SK-N-SH treated with all-trans-retinoic acid at 6 μM for 48 hours (cell line): ENCODE data around the gene CALN1.

ENCODE experiments used
- ATAC-seq: fragments of 200-7000 bp; cut with Tn5 transposase; 3 replicates; pipeline ENCODE4 v1.9.1; 2020; ENCODE audit warnings: mild to moderate bottlenecking, moderate library complexity
- ARNTL ChIP-seq: fragments of 450-650 bp; formaldehyde crosslinking; IDR thresholded peaks from 2 replicates; pipeline ENCODE4 v1.5.0; 2020; ENCODE audit warnings: low read depth, mild to moderate bottlenecking, moderate library complexity, borderline replicate concordance
- BACH2 ChIP-seq: fragments of 250-450 bp; sonication (Bioruptor Pico); IDR thresholded peaks from 2 replicates; pipeline ENCODE4 v1.9.0; 2021; ENCODE audit warnings: mild to moderate bottlenecking, borderline replicate concordance
- CREB5 ChIP-seq: fragments of 250-450 bp; sonication (Bioruptor Pico); IDR thresholded peaks from 2 replicates; pipeline ENCODE4 v1.5.1; 2020; ENCODE audit warnings: low read depth, mild to moderate bottlenecking, moderate library complexity
- CSRNP3 ChIP-seq: fragments of 250-450 bp; sonication (Bioruptor Pico); IDR thresholded peaks from 2 replicates; pipeline ENCODE4 v1.5.1; 2021; ENCODE audit warnings: mild to moderate bottlenecking, moderate library complexity
- ESRRG ChIP-seq: fragments of 250-450 bp; sonication (Bioruptor Pico); IDR thresholded peaks from 2 replicates; pipeline ENCODE4 v1.6.1; 2021; ENCODE audit warnings: mild to moderate bottlenecking
- GLIS3 ChIP-seq: fragments of 250-450 bp; sonication (Bioruptor Pico); IDR thresholded peaks from 2 replicates; pipeline ENCODE4 v1.5.0; 2020; ENCODE audit warnings: mild to moderate bottlenecking, moderate library complexity
- ISL1 ChIP-seq: fragments of 250-450 bp; sonication (Bioruptor Pico); IDR thresholded peaks from 2 replicates; pipeline ENCODE4 v2.1.2; 2022; ENCODE audit warnings: mild to moderate bottlenecking, moderate library complexity
- OSR1 ChIP-seq: fragments of 250-450 bp; sonication (Bioruptor Pico); IDR thresholded peaks from 2 replicates; pipeline ENCODE4 v1.8.0; 2022; ENCODE audit warnings: moderate library complexity, mild to moderate bottlenecking, inconsistent platforms
- PATZ1 ChIP-seq: fragments of 250-450 bp; sonication (Bioruptor Pico); IDR thresholded peaks from 2 replicates; pipeline ENCODE4 v1.8.0; 2020; ENCODE audit warnings: mild to moderate bottlenecking, moderate library complexity, borderline replicate concordance
- POU6F1 ChIP-seq: fragments of 250-450 bp; sonication (Bioruptor Pico); IDR thresholded peaks from 2 replicates; pipeline ENCODE4 v1.8.0; 2021; ENCODE audit warnings: low read depth, mild to moderate bottlenecking, moderate library complexity, borderline replicate concordance
- PPARA ChIP-seq: fragments of 250-450 bp; sonication (Bioruptor Pico); IDR thresholded peaks from 2 replicates; pipeline ENCODE4 v1.5.0; 2020; ENCODE audit warnings: mild to moderate bottlenecking, borderline replicate concordance
- RARB ChIP-seq: fragments of 250-450 bp; sonication (Bioruptor Pico); IDR thresholded peaks from 2 replicates; pipeline ENCODE4 v1.8.0; 2021; ENCODE audit warnings: mild to moderate bottlenecking, moderate library complexity
- SNAI2 ChIP-seq: fragments of 250-450 bp; sonication (Bioruptor Pico); IDR thresholded peaks from 2 replicates; pipeline ENCODE4 v1.5.0; 2020; ENCODE audit warnings: mild to moderate bottlenecking, moderate library complexity
- TCF4 ChIP-seq: fragments of 250-450 bp; sonication (Bioruptor Pico); IDR thresholded peaks from 2 replicates; pipeline ENCODE4 v1.8.0; 2021; ENCODE audit warnings: mild to moderate bottlenecking, moderate library complexity, borderline replicate concordance
- TSHZ2 ChIP-seq: fragments of 250-450 bp; sonication (Bioruptor Pico); IDR thresholded peaks from 2 replicates; pipeline ENCODE4 v1.5.0; 2020; ENCODE audit warnings: mild to moderate bottlenecking, moderate library complexity
- ZFP3 ChIP-seq: fragments of 250-450 bp; sonication (Bioruptor Pico); IDR thresholded peaks from 2 replicates; pipeline ENCODE4 v1.5.0; 2020; ENCODE audit warnings: mild to moderate bottlenecking, moderate library complexity
- ZNF565 ChIP-seq: fragments of 450-650 bp; formaldehyde crosslinking; conservative IDR thresholded peaks from 2 replicates; pipeline ENCODE4 v1.5.0; 2020; ENCODE audit warnings: low read depth, mild to moderate bottlenecking, moderate library complexity
- ZNF70 ChIP-seq: fragments of 450-650 bp; formaldehyde crosslinking; IDR thresholded peaks from 2 replicates; pipeline ENCODE4 v1.5.0; 2020; ENCODE audit warnings: mild to moderate bottlenecking, moderate library complexity
- ZNF8 ChIP-seq: fragments of 450-650 bp; formaldehyde crosslinking; IDR thresholded peaks from 2 replicates; pipeline ENCODE4 v1.5.0; 2020; ENCODE audit warnings: mild to moderate bottlenecking, moderate library complexity

The CALN1 gene

GRCh38 chr7:72007018-72007417 lies 405.1 kb downstream of the CALN1 start:
- ATAC-seq: no peak

GRCh38 chr7:72003236-72003635 lies 408.9 kb downstream of the CALN1 start:
- no peak for ATAC-seq
- TF ChIP-seq ZNF70: no peak
- TF ChIP-seq TSHZ2: no peak
- no peak for TF ChIP-seq CSRNP3 (CRISPR knock-in tag)
- TF ChIP-seq ARNTL (CRISPR knock-in tag): no peak
- TF ChIP-seq GLIS3: no peak
- no peak for TF ChIP-seq CREB5 (CRISPR knock-in tag)
- no peak for TF ChIP-seq PATZ1 (CRISPR knock-in tag)
- no peak for TF ChIP-seq TCF4 (CRISPR knock-in tag)
- TF ChIP-seq OSR1 (CRISPR knock-in tag): no peak
- no peak for TF ChIP-seq RARB (CRISPR knock-in tag)
- TF ChIP-seq ZNF8 (CRISPR knock-in tag): no peak

More at GRCh38 chr7:72007018-72007417, 405.1 kb downstream of the CALN1 start:
- TF ChIP-seq ZFP3 (CRISPR knock-in tag) (no peak), ZNF8 (CRISPR knock-in tag) (no peak), PATZ1 (CRISPR knock-in tag) (no peak), ZNF565 (CRISPR knock-in tag) (no peak), RARB (CRISPR knock-in tag) (no peak), ISL1 (no peak), POU6F1 (CRISPR knock-in tag) (no peak), OSR1 (CRISPR knock-in tag) (no peak), BACH2 (CRISPR knock-in tag) (no peak), CREB5 (CRISPR knock-in tag) (no peak)

- ATAC-seq: no peak
- TF ChIP-seq PPARA (CRISPR knock-in tag) (no peak), ZNF70 (no peak), ZNF8 (CRISPR knock-in tag) (no peak), SNAI2 (CRISPR knock-in tag) (no peak), CREB5 (CRISPR knock-in tag) (no peak), ISL1 (no peak), GLIS3 (no peak), TSHZ2 (no peak), ESRRG (CRISPR knock-in tag) (no peak), BACH2 (CRISPR knock-in tag) (no peak)
Measured at GRCh38 chr7:71996141-71996540, 416.0 kb downstream of the CALN1 start.
